Lower leg skin (tissue), 3 donors: ENCODE results near the gene CDK5.

Experiments
- CTCF ChIP-seq, 3 donors: fragments of 450-650 bp; IDR thresholded peaks; one replicate each; pipeline ENCODE4 v1.5.1; 2016; ENCODE audit warnings: antibody characterized with exemption in 3 of 3, mild to moderate bottlenecking in 3 of 3, moderate library complexity in 2 of 3
- POLR2A ChIP-seq, 2 donors: fragments of 450-650 bp; IDR thresholded peaks; one replicate each; pipeline ENCODE4 v1.6.1; 2016 to 2017; ENCODE audit warnings: antibody characterized with exemption in 2 of 2, mild to moderate bottlenecking in 1 of 2, moderate library complexity in 1 of 2

DNA sequence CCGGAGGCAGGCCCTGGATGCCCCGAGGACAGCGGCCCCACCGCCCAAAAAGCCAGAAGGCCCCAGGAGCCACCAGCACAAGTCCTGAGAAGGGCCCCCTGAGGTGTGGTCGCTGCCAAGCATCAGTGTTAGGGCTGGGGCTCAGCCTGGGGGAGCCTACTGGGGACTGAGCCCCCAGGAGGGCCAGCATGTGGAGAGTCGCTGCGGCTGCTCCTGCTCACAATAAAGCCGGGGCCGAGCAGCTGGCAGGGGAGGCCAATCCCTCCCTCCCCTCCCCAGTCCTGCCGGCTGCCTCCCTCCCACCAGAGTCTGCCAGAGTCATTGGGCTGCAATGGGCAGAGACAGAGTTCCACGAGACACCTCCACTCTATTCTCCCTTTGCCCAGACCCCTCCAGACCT, 12.4 kb downstream of the CDK5 start:
- TF ChIP-seq CTCF (IDR thresholded peaks at IDR 0.05) (no peak), POLR2A (IDR thresholded peaks at IDR 0.05) (no peak)
